SK-N-SH (cell line): ENCODE data around the gene KIF1A. TPM values are rescaled to one million over a fixed set of nuclear protein-coding genes. Genes with fewer than 3 reads are reported as not detected.

Experiments
- CTCF ChIA-PET: fragments of 300-600, 350-600 bp; formaldehyde crosslinking; extraction: SDS; loops from one replicate; lab custom pipeline; 2021; lab: Yijun Ruan, JAX
- POLR2A ChIA-PET: fragments of 350-600 bp; sonication (Branson Sonifier 250); formaldehyde crosslinking; extraction: SDS; loops from one replicate; lab custom pipeline; 2020; ENCODE audit warnings: antibody characterized with exemption, inconsistent platforms; lab: Yijun Ruan, JAX
- DNase-seq: peaks from one replicate; pipeline ENCODE4 v3.0.0; 2012
- H2AFZ ChIP-seq: fragments of 200-600 bp; sonication (generic); 2 replicates; pipeline ENCODE4 v1.8.1; 2016; ENCODE audit warnings: antibody characterized with exemption, mild to moderate bottlenecking, low read depth
- H3F3A ChIP-seq: fragments of 200-600 bp; sonication (generic); replicated peaks from 2 replicates; pipeline ENCODE3; 2016; ENCODE audit warnings: antibody characterized with exemption, mild to moderate bottlenecking; ENCODE audit not compliant: insufficient read depth
- H3K27ac ChIP-seq, 2 experiments: fragments of 200-500 bp in 1 of 2; fragments of 200-600 bp in 1 of 2; sonication (Bioruptor generic) in 1 of 2; sonication (generic), shearing (Covaris generic) in 1 of 2; 2 replicates each; pipeline versions ENCODE4 v1.5.1 to v1.6.1; 2014 to 2016; ENCODE audit warnings: low read depth in 2 of 2, inconsistent platforms in 1 of 2, low read length in 1 of 2, mild to moderate bottlenecking in 1 of 2, mixed read lengths in 1 of 2
- H3K27me3 ChIP-seq: fragments of 200-600 bp; sonication (generic), shearing (Covaris generic); 2 replicates; pipeline ENCODE4 v1.6.1; 2016; ENCODE audit warnings: mixed run types; ENCODE audit not compliant: insufficient read depth
- H3K36me3 ChIP-seq, 2 experiments: fragments of 200-500 bp in 1 of 2; fragments of 200-600 bp in 1 of 2; sonication (Bioruptor generic) in 1 of 2; sonication (generic) in 1 of 2; replicated peaks in 1 of 2; 2 replicates each; pipeline versions ENCODE3 to v1.5.1; 2014 to 2016; ENCODE audit warnings: low read length in 1 of 2, mild to moderate bottlenecking in 1 of 2; ENCODE audit not compliant: insufficient read depth in 2 of 2, control insufficient read depth in 1 of 2
- H3K4me1 ChIP-seq, 2 experiments: fragments of 200-500 bp in 1 of 2; fragments of 200-600 bp in 1 of 2; sonication (Bioruptor generic) in 1 of 2; sonication (generic), shearing (Covaris generic) in 1 of 2; 2 replicates each; pipeline versions ENCODE4 v1.5.1 to v1.6.1; 2014 to 2016; ENCODE audit warnings: low read depth in 1 of 2, low read length in 1 of 2, mixed run types in 1 of 2; ENCODE audit not compliant: insufficient read depth in 2 of 2, control insufficient read depth in 1 of 2
- H3K4me2 ChIP-seq: fragments of 200-600 bp; sonication (generic), shearing (Covaris generic); 2 replicates; pipeline ENCODE4 v1.6.1; 2017; ENCODE audit warnings: mixed run types
- H3K4me3 ChIP-seq, 2 experiments: fragments of 200-500 bp in 1 of 2; fragments of 200-600 bp in 1 of 2; sonication (Bioruptor generic) in 1 of 2; sonication (generic), shearing (Covaris generic) in 1 of 2; 2 replicates each; pipeline versions ENCODE4 v1.5.1 to v1.8.1; 2014 to 2016; ENCODE audit warnings: low read depth in 2 of 2, inconsistent platforms in 1 of 2, low read length in 1 of 2, mild to moderate bottlenecking in 1 of 2, mixed read lengths in 1 of 2, moderate library complexity in 1 of 2
- H3K79me2 ChIP-seq: fragments of 200-600 bp; sonication (generic); 2 replicates; pipeline ENCODE4 v1.8.1; 2017; ENCODE audit warnings: mild to moderate bottlenecking; ENCODE audit not compliant: insufficient read depth
- H3K9ac ChIP-seq: fragments of 200-600 bp; sonication (generic); 2 replicates; pipeline ENCODE4 v1.6.1; 2017; ENCODE audit warnings: mixed run types
- H3K9me2 ChIP-seq: fragments of 200-600 bp; sonication (generic); 2 replicates; pipeline ENCODE4 v1.6.1; 2017; ENCODE audit warnings: mixed run types
- H3K9me3 ChIP-seq: fragments of 200-600 bp; sonication (generic); 2 replicates; pipeline ENCODE4 v1.6.1; 2017; ENCODE audit warnings: mixed run types, mild to moderate bottlenecking, moderate library complexity
- H4K20me1 ChIP-seq: fragments of 200-600 bp; sonication (generic); 2 replicates; pipeline ENCODE4 v1.6.1; 2017; ENCODE audit warnings: mild to moderate bottlenecking, mixed run types; ENCODE audit not compliant: insufficient read depth
- ELF1 ChIP-seq: IDR thresholded peaks from 2 replicates; pipeline ENCODE4 v1.4.0; 2012
- FOXM1 ChIP-seq: IDR thresholded peaks from 2 replicates; pipeline ENCODE4 v1.4.0; 2012; ENCODE audit warnings: low read depth, mild to moderate bottlenecking
- GATA2 ChIP-seq: sonication (generic); formaldehyde crosslinking; IDR thresholded peaks from 2 replicates; pipeline ENCODE4 v1.5.0; 2020; ENCODE audit warnings: mild to moderate bottlenecking, missing genetic modification reagents
- JUND ChIP-seq: IDR thresholded peaks from 2 replicates; pipeline ENCODE4 v1.4.0; 2012
- NFIC ChIP-seq: IDR thresholded peaks from 2 replicates; pipeline ENCODE4 v1.4.0; 2012; ENCODE audit warnings: borderline replicate concordance
- NRF1 ChIP-seq: IDR thresholded peaks from 2 replicates; pipeline ENCODE4 v1.6.1; 2012; ENCODE audit warnings: low read depth, mild to moderate bottlenecking, low read length
- POLR2AphosphoS5 ChIP-seq: IDR thresholded peaks from 2 replicates; pipeline ENCODE4 v1.6.1; 2012; ENCODE audit warnings: low read depth, low read length
- RAD21 ChIP-seq: IDR thresholded peaks from 2 replicates; pipeline ENCODE4 v1.6.1; 2012; ENCODE audit warnings: mild to moderate bottlenecking, low read length
- RCOR1 ChIP-seq: fragments of 150-350 bp; IDR thresholded peaks from 2 replicates; pipeline ENCODE4 v1.6.1; 2017; ENCODE audit warnings: antibody characterized with exemption, low read length
- RXRA ChIP-seq: IDR thresholded peaks from 2 replicates; pipeline ENCODE4 v1.4.0; 2012; ENCODE audit warnings: low read depth, mild to moderate bottlenecking, borderline replicate concordance
- SIN3A ChIP-seq: IDR thresholded peaks from 2 replicates; pipeline ENCODE4 v1.6.1; 2012; ENCODE audit warnings: low read depth, mild to moderate bottlenecking, low read length, moderate library complexity, borderline replicate concordance
- SMC3 ChIP-seq: IDR thresholded peaks from 2 replicates; pipeline ENCODE4 v1.6.1; 2012; ENCODE audit warnings: low read depth, low read length, improper control_type of control experiment
- WGBS: methylation state at CpG from one replicate; pipeline ENCODE4 v1.1.6; 2017; ENCODE audit warnings: low lambda C conversion rate; 5-methylcytosine and 5-hydroxymethylcytosine counted together
- polyA plus RNA-seq, 3 experiments: library from polyadenylated mRNA; depleted of rRNA; stranded (reverse); fragments of >200 nt; gene quantifications; 2 replicates each; pipeline ENCODE4 v1.2.3, GENCODE V29; 2012
- TF ChIP-seq, protein P1 (sequence below): IDR thresholded peaks from 2 replicates; pipeline ENCODE4 v1.4.0; 2012; ENCODE audit warnings: low read depth, borderline replicate concordance
- TF ChIP-seq, protein P2 (sequence below): IDR thresholded peaks from 2 replicates; pipeline ENCODE4 v1.4.0; 2012; ENCODE audit warnings: low read depth
- TF ChIP-seq, protein P3 (sequence below): IDR thresholded peaks from 2 replicates; pipeline ENCODE4; 2012

The KIF1A gene
- polyA plus RNA-seq, 1 of the 3 experiments (the other 2 are of a cell fraction) = 0.21 TPM

DNA sequence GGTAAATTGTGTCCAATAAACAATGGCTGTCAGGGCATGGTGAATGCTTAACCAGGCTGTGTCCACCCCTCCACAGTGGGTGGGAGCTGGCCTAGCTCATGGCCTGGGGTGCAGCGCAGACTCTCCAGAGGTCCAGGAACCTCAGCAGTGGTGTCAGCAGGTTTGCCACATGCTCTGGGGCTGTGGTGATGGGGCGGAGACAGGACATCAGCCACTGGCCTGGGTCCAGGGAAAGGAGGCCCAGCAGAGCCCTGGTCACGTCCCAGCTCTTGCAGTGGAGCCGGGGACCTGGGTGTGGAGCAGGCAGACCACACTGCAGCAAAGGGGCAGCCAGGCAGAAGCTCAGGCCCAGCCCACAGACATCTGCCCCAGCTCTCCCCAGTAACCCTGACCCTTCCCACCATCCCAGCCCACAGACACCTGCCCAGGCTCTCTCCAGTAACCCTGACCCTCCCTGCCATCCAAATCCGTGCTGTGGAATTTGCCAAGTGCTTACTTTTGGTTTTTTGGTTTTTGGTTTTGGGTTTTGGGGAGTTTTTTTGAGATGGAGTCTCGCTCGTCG lies 13.8 kb upstream of the KIF1A start (continued):
- TF ChIP-seq SMC3 = no peak

DNA sequence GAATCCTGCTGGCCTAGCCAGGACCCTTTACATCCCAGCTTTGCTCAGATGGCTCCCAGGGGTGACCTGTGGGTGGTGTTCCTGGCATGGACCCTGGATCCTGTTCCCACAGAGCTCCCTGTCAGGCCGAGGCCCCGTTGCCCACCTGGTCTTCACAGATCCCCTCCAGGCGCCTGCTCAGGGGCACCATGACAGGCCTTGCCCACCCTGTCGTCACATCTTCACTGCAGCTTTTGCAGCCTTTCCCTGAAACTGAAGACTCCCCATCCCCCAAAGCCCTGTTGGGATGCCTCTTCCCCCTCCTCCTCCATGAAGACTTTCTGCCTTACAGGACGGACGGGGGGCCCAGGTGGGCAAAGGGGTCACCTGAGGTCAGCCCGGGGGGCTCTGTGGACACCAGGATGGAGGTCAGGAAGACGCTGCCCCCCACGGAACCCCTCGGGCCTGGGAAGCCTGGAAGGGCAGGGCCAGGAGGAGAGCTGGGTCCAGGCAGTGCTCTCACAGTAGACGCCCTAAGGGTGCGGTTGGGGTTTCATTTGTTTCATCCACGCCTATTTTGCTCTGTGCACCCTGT lies 13.0 kb upstream of the KIF1A start:
- no peak for DNase-seq
- no peaks in the 10 kb centered on the region; the same call in 1 of the 2 replicates for H3K27me3 ChIP-seq
- peak overlapping the region in 1 of 2 experiments; percentile 20; a peak in 1 of 4 replicates for H3K4me3 ChIP-seq
- no peak overlapping the region for H3K4me2 ChIP-seq
- H3K79me2 ChIP-seq = no peaks in the 10 kb centered on the region
- H3F3A ChIP-seq = no peaks in the 10 kb centered on the region
- ChIA-PET POLR2A (interaction anchor here (1.0 to 1.9 kb wide), 2 partner anchors 12 to 13 kb away, joined by 3 to 6 read pairs; partner anchors contain the start of gene KIF1A), CTCF (interaction anchor here (0.6 to 3.0 kb wide), 5 partner anchors 10 to 578 kb away, joined by 3 to 13 read pairs (median 3); no protein-coding TSS in a partner anchor)
- no peak overlapping the region for H3K9ac ChIP-seq
- H3K27ac ChIP-seq = peak overlapping the region in 1 of 2 experiments; percentile 29; a peak in 1 of 4 replicates
- peaks cover 0 to 34% of the 10 kb centered on the region in 2 experiments; a peak in 1 of 4 replicates for H3K4me1 ChIP-seq
- H3K9me2 ChIP-seq = no peaks in the 10 kb centered on the region
- H2AFZ ChIP-seq = no peak overlapping the region
- H3K36me3 ChIP-seq = no peaks in the 10 kb centered on the region
- TF ChIP-seq GATA2 (CRISPR knock-in tag) (no peak), ELF1 (no peak), RXRA (no peak), FOXM1 (no peak), RCOR1 (no peak), NFIC (no peak), SIN3A (no peak), NRF1 (no peak), RAD21 (no peak), POLR2AphosphoS5 (no peak), JUND (no peak)
- TF ChIP-seq, protein P1, sequence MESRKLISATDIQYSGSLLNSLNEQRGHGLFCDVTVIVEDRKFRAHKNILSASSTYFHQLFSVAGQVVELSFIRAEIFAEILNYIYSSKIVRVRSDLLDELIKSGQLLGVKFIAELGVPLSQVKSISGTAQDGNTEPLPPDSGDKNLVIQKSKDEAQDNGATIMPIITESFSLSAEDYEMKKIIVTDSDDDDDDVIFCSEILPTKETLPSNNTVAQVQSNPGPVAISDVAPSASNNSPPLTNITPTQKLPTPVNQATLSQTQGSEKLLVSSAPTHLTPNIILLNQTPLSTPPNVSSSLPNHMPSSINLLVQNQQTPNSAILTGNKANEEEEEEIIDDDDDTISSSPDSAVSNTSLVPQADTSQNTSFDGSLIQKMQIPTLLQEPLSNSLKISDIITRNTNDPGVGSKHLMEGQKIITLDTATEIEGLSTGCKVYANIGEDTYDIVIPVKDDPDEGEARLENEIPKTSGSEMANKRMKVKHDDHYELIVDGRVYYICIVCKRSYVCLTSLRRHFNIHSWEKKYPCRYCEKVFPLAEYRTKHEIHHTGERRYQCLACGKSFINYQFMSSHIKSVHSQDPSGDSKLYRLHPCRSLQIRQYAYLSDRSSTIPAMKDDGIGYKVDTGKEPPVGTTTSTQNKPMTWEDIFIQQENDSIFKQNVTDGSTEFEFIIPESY = no peak
- TF ChIP-seq, protein P2, sequence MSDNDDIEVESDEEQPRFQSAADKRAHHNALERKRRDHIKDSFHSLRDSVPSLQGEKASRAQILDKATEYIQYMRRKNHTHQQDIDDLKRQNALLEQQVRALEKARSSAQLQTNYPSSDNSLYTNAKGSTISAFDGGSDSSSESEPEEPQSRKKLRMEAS = no peak
- TF ChIP-seq, protein P3, sequence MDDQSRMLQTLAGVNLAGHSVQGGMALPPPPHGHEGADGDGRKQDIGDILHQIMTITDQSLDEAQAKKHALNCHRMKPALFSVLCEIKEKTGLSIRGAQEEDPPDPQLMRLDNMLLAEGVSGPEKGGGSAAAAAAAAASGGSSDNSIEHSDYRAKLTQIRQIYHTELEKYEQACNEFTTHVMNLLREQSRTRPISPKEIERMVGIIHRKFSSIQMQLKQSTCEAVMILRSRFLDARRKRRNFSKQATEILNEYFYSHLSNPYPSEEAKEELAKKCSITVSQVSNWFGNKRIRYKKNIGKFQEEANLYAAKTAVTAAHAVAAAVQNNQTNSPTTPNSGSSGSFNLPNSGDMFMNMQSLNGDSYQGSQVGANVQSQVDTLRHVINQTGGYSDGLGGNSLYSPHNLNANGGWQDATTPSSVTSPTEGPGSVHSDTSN = no peak
- TF ChIP-seq, all 33 proteins: peak for 0
- Histone ChIP-seq H4K20me1 (no peaks in the 10 kb centered on the region), H3K9me3 (no peaks in the 10 kb centered on the region)
- 68% methylated on average over 9 of the region's 13 CpGs for WGBS
